ENCODE data around the gene MRPS23. TPM values are rescaled to one million over a fixed set of nuclear protein-coding genes. Genes with fewer than 3 reads are reported as not detected.

The MRPS23 gene
- total and polyA plus RNA-seq, 2 experiments from 2014 or later, result 53.2 to 74.5 TPM

DNA sequence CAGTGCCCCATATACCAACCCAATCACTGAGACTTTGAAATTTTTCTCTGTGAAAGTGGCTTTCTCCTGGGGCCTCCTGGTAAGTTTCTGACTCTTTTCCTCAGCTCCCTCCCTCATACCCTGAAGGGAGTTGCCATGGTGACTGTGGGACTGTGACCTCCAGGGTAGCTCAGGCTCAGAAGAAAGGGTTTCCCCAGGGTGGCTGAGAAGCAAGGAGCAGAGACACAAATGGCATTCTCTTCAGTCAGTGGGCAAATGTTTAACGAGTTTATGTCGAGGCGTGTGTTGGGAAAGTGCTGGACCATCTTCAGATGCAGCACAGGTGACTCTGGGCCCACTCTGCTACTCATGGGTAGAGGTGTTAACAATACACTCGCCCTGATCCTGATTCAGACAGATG lies 46.8 kb downstream of the MRPS23 start:
- peaks cover 4% of the 10 kb centered on the region; the same call in 1 of the 3 replicates for H3K36me3 Mint-ChIP-seq (ENCODE audit: low read depth)
- DNase-seq (ENCODE audit: low spot score) (peak; percentile 37), ATAC-seq (peak; percentile 86)
- Histone ChIP-seq H3K27ac (ENCODE audit: low read depth) (no peak overlapping the region), H2AFZ (no peak overlapping the region), H3K27me3 (ENCODE audit: insufficient read depth) (no peaks in the 10 kb centered on the region), H3K4me2 (no peak overlapping the region), H4K20me1 (replicated peaks; ENCODE audit: insufficient read depth) (no peaks in the 10 kb centered on the region), H3K9me2 (ENCODE audit: insufficient read depth) (no peaks in the 10 kb centered on the region), H3K36me3 (ENCODE audit: insufficient read depth) (no peaks in the 10 kb centered on the region), H3K4me1 (ENCODE audit: insufficient read depth) (peaks cover 4% of the 10 kb centered on the region; the same call in 1 of the 2 replicates), H3K4me3 (no peak overlapping the region), H3F3A (replicated peaks; ENCODE audit: low read depth) (no peaks in the 10 kb centered on the region), H3K79me2 (replicated peaks; ENCODE audit: insufficient read depth) (no peaks in the 10 kb centered on the region)
- H3K27me3 Mint-ChIP-seq (ENCODE audit: insufficient read depth, low read depth, poor library complexity), result no peaks in the 10 kb centered on the region
- no peak for TF ChIP-seq CREB1 (CRISPR knock-in tag; IDR thresholded peaks at IDR 0.05; ENCODE audit: low read depth)
- TF ChIP-seq POLR2AphosphoS5 (IDR thresholded peaks at IDR 0.05; ENCODE audit: low read depth), result no peak
- TF ChIP-seq, protein P1, sequence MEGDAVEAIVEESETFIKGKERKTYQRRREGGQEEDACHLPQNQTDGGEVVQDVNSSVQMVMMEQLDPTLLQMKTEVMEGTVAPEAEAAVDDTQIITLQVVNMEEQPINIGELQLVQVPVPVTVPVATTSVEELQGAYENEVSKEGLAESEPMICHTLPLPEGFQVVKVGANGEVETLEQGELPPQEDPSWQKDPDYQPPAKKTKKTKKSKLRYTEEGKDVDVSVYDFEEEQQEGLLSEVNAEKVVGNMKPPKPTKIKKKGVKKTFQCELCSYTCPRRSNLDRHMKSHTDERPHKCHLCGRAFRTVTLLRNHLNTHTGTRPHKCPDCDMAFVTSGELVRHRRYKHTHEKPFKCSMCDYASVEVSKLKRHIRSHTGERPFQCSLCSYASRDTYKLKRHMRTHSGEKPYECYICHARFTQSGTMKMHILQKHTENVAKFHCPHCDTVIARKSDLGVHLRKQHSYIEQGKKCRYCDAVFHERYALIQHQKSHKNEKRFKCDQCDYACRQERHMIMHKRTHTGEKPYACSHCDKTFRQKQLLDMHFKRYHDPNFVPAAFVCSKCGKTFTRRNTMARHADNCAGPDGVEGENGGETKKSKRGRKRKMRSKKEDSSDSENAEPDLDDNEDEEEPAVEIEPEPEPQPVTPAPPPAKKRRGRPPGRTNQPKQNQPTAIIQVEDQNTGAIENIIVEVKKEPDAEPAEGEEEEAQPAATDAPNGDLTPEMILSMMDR (conservative IDR thresholded peaks at IDR 0.05; ENCODE audit: low read depth in 2 of 2), result no peak
- TF ChIP-seq EZH2phosphoT487 (IDR thresholded peaks at IDR 0.05; ENCODE audit: unreplicated experiment), result no peak
- no peak for TF ChIP-seq JUNB (IDR thresholded peaks at IDR 0.05; ENCODE audit: unreplicated experiment)
- no peak for TF ChIP-seq NANOG (IDR thresholded peaks at IDR 0.05; ENCODE audit: borderline replicate concordance)
- TF ChIP-seq STAT1 (IDR thresholded peaks at IDR 0.05; ENCODE audit: unreplicated experiment), result no peak
- TF ChIP-seq ZNF331 (CRISPR knock-in tag; IDR thresholded peaks at IDR 0.05; ENCODE audit: low read depth), result no peak
- TF ChIP-seq, protein P2, sequence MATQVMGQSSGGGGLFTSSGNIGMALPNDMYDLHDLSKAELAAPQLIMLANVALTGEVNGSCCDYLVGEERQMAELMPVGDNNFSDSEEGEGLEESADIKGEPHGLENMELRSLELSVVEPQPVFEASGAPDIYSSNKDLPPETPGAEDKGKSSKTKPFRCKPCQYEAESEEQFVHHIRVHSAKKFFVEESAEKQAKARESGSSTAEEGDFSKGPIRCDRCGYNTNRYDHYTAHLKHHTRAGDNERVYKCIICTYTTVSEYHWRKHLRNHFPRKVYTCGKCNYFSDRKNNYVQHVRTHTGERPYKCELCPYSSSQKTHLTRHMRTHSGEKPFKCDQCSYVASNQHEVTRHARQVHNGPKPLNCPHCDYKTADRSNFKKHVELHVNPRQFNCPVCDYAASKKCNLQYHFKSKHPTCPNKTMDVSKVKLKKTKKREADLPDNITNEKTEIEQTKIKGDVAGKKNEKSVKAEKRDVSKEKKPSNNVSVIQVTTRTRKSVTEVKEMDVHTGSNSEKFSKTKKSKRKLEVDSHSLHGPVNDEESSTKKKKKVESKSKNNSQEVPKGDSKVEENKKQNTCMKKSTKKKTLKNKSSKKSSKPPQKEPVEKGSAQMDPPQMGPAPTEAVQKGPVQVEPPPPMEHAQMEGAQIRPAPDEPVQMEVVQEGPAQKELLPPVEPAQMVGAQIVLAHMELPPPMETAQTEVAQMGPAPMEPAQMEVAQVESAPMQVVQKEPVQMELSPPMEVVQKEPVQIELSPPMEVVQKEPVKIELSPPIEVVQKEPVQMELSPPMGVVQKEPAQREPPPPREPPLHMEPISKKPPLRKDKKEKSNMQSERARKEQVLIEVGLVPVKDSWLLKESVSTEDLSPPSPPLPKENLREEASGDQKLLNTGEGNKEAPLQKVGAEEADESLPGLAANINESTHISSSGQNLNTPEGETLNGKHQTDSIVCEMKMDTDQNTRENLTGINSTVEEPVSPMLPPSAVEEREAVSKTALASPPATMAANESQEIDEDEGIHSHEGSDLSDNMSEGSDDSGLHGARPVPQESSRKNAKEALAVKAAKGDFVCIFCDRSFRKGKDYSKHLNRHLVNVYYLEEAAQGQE (IDR thresholded peaks at IDR 0.05; ENCODE audit: unreplicated experiment), result no peak
- no peak for TF ChIP-seq ZNF114 (CRISPR knock-in tag; IDR thresholded peaks at IDR 0.05)
- TF ChIP-seq, protein P3, sequence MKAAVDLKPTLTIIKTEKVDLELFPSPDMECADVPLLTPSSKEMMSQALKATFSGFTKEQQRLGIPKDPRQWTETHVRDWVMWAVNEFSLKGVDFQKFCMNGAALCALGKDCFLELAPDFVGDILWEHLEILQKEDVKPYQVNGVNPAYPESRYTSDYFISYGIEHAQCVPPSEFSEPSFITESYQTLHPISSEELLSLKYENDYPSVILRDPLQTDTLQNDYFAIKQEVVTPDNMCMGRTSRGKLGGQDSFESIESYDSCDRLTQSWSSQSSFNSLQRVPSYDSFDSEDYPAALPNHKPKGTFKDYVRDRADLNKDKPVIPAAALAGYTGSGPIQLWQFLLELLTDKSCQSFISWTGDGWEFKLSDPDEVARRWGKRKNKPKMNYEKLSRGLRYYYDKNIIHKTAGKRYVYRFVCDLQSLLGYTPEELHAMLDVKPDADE (IDR thresholded peaks at IDR 0.05), result no peak
- TF ChIP-seq, protein P4, sequence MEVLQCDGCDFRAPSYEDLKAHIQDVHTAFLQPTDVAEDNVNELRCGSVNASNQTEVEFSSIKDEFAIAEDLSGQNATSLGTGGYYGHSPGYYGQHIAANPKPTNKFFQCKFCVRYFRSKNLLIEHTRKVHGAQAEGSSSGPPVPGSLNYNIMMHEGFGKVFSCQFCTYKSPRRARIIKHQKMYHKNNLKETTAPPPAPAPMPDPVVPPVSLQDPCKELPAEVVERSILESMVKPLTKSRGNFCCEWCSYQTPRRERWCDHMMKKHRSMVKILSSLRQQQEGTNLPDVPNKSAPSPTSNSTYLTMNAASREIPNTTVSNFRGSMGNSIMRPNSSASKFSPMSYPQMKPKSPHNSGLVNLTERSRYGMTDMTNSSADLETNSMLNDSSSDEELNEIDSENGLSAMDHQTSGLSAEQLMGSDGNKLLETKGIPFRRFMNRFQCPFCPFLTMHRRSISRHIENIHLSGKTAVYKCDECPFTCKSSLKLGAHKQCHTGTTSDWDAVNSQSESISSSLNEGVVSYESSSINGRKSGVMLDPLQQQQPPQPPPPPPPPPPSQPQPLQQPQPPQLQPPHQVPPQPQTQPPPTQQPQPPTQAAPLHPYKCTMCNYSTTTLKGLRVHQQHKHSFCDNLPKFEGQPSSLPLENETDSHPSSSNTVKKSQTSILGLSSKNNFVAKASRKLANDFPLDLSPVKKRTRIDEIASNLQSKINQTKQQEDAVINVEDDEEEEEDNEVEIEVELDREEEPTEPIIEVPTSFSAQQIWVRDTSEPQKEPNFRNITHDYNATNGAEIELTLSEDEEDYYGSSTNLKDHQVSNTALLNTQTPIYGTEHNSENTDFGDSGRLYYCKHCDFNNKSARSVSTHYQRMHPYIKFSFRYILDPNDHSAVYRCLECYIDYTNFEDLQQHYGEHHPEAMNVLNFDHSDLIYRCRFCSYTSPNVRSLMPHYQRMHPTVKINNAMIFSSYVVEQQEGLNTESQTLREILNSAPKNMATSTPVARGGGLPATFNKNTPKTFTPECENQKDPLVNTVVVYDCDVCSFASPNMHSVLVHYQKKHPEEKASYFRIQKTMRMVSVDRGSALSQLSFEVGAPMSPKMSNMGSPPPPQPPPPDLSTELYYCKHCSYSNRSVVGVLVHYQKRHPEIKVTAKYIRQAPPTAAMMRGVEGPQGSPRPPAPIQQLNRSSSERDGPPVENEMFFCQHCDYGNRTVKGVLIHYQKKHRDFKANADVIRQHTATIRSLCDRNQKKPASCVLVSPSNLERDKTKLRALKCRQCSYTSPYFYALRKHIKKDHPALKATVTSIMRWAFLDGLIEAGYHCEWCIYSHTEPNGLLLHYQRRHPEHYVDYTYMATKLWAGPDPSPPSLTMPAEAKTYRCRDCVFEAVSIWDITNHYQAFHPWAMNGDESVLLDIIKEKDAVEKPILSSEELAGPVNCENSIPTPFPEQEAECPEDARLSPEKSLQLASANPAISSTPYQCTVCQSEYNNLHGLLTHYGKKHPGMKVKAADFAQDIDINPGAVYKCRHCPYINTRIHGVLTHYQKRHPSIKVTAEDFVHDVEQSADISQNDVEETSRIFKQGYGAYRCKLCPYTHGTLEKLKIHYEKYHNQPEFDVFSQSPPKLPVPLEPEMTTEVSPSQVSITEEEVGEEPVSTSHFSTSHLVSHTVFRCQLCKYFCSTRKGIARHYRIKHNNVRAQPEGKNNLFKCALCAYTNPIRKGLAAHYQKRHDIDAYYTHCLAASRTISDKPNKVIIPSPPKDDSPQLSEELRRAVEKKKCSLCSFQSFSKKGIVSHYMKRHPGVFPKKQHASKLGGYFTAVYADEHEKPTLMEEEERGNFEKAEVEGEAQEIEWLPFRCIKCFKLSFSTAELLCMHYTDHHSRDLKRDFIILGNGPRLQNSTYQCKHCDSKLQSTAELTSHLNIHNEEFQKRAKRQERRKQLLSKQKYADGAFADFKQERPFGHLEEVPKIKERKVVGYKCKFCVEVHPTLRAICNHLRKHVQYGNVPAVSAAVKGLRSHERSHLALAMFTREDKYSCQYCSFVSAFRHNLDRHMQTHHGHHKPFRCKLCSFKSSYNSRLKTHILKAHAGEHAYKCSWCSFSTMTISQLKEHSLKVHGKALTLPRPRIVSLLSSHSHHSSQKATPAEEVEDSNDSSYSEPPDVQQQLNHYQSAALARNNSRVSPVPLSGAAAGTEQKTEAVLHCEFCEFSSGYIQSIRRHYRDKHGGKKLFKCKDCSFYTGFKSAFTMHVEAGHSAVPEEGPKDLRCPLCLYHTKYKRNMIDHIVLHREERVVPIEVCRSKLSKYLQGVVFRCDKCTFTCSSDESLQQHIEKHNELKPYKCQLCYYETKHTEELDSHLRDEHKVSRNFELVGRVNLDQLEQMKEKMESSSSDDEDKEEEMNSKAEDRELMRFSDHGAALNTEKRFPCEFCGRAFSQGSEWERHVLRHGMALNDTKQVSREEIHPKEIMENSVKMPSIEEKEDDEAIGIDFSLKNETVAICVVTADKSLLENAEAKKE (CRISPR knock-in tag; IDR thresholded peaks at IDR 0.05), result no peak
- no peak for TF ChIP-seq EZH2 (IDR thresholded peaks at IDR 0.05; ENCODE audit: low read depth, unreplicated experiment)
- H3K9me3 Mint-ChIP-seq, result peaks cover 17% of the 10 kb centered on the region
- peak overlapping the region; percentile 23; the same call in 2 of the 3 replicates for H3K4me3 Mint-ChIP-seq
- H3K27ac Mint-ChIP-seq, result no peak overlapping the region
- peaks cover 5% of the 10 kb centered on the region; the same call in 2 of the 3 replicates for H3K4me1 Mint-ChIP-seq
